Dermis microvascular lymphatic vessel endothelial cell (primary cell): ENCODE measurements around the gene SEC23B. TPM values are rescaled to one million over a fixed set of nuclear protein-coding genes. Genes with fewer than 3 reads are reported as not detected.

Experiments
- DNase-seq, 2 donors: peaks; one replicate each; pipeline versions ENCODE4 v3.0.0 to v3.0.0-alpha.2; 2010; ENCODE audit warnings: low read depth in 2 of 2
- total RNA-seq: library from RNA; depleted of rRNA; stranded (reverse); fragments of >200 nt; gene quantifications from 2 replicates; pipeline ENCODE4 v1.2.1, GENCODE V29; 2014

SEC23B gene
- total RNA-seq, 1 donor from 2014 or later, result 33.5 TPM

GRCh38 chr20:18587665-18588573, 80.2 kb downstream of the SEC23B start, which contains the start of gene DTD1:
Gene DTD1 (plus strand): TSS chr20:18588054. CDS start chr20:18588073, 19 bp downstream.
- DNase-seq, result peak; percentile 71 to 87

GRCh38 chr20:18588574-18588933, 80.8 kb downstream of the SEC23B start:
- DNase-seq, result no peak

GRCh38 chr20:18589941-18590674, 82.4 kb downstream of the SEC23B start:
- peak in 1 of 2 donors; percentile 3 for DNase-seq

- DNase-seq, result no peak
These were observed 88.5 kb downstream of the SEC23B start for GRCh38 chr20:18596270-18596669.

- DNase-seq, result no peak
These were observed 102.0 kb downstream of the SEC23B start for GRCh38 chr20:18609741-18610140.

Other genes with a start within 250 kb of the SEC23B start
- gene ZNF133, start 219.4 kb upstream of the SEC23B start, total RNA-seq, result 10.9 and 16.6 TPM in 2 replicates
- 0.26 and 0.38 TPM in 2 replicates for gene DZANK1, start 40.9 kb upstream of the SEC23B start, total RNA-seq
- 12.5 and 15.7 TPM in 2 replicates for gene POLR3F, start 40.5 kb upstream of the SEC23B start, total RNA-seq
- gene RBBP9, start 10.7 kb upstream of the SEC23B start, total RNA-seq, result 9.6 and 10.4 TPM in 2 replicates
- 47.4 and 75.5 TPM in 2 replicates for gene SMIM26, start 59.5 kb downstream of the SEC23B start, total RNA-seq
- gene DTD1, start 80.1 kb downstream of the SEC23B start, total RNA-seq, result 45.1 and 61.9 TPM in 2 replicates